ENCODE results near the gene PTPN11. TPM values are rescaled to one million over a fixed set of nuclear protein-coding genes. Genes with fewer than 3 reads are reported as not detected.
"Not testable (repeated sequence)": the region's sequence is repeated elsewhere in the genome, so short reads cannot be mapped to it uniquely, and the experiment has no call there.

Gene PTPN11
- total and polyA plus RNA-seq, 9 donors, result 34.7 to 65.1 (median 54.5) TPM

DNA sequence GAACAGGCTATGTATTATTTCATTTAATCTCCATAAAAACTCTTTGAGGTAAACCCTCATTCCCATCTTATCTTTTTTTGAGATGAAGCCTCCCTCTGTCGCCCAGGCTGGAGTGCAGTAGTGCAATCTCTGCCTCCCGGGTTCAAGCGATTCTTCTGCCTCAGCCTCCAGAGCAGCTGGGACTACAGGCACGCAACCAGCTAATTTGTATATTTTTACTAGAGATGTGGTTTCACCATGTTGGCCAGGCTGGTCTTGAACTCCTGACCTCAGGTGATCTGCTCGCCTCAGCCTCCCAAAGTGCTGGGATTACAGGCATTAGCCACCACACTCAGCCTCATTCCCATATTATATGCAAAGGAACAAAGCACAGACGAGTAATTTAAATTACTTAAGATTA lies 11.1 kb upstream of the PTPN11 start:
- WGBS (ENCODE audit: insufficient coverage), result 100% methylated on average over 2 of the region's 6 CpGs
- not testable (repeated sequence) for H3K4me3 ChIP-seq (ENCODE audit: low read length); H3K4me1 ChIP-seq (ENCODE audit: control insufficient read depth, insufficient read depth, low read length); H3K9me3 ChIP-seq (replicated peaks; ENCODE audit: control insufficient read depth, low read depth, low read length); H3K27ac ChIP-seq (ENCODE audit: low read length); H3K27me3 ChIP-seq (ENCODE audit: control insufficient read depth, insufficient read depth, low read length); DNase-seq
- H3K36me3 ChIP-seq (ENCODE audit: control insufficient read depth, insufficient read depth, low read length), result peaks cover 38% of the 10 kb centered on the region

DNA sequence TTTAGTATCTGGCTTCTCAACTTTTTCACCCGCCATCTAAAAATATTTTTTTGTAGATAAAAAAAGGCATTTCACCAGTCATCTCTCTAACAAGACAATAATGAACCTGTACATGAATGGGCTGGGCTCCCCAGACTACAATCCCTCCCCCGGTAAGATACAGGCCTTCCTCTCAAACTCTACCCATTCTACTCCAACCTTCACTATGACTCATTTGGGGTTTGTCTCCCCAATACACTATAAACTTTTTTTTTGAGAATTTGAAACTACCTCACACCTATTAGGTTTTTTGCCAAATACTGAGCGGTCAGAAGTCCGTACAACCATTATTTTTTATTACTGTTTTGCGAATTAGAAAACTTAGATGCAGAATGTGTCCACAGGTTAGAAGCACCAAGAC lies 10.1 kb upstream of the PTPN11 start:
- Histone ChIP-seq H3K36me3 (ENCODE audit: control insufficient read depth, insufficient read depth, low read length) (peaks cover 38% of the 10 kb centered on the region), H3K9me3 (replicated peaks; ENCODE audit: control insufficient read depth, low read depth, low read length) (no peaks in the 10 kb centered on the region), H3K4me1 (ENCODE audit: control insufficient read depth, insufficient read depth, low read length) (no peaks in the 10 kb centered on the region), H3K27me3 (ENCODE audit: control insufficient read depth, insufficient read depth, low read length) (no peaks in the 10 kb centered on the region), H3K27ac (ENCODE audit: low read length) (peak overlapping the region; percentile 96), H3K4me3 (ENCODE audit: low read length) (peak overlapping the region; percentile 98)
- DNase-seq, result no peak
- 17% methylated on average over 1 of the region's 5 CpGs for WGBS (ENCODE audit: insufficient coverage)

DNA sequence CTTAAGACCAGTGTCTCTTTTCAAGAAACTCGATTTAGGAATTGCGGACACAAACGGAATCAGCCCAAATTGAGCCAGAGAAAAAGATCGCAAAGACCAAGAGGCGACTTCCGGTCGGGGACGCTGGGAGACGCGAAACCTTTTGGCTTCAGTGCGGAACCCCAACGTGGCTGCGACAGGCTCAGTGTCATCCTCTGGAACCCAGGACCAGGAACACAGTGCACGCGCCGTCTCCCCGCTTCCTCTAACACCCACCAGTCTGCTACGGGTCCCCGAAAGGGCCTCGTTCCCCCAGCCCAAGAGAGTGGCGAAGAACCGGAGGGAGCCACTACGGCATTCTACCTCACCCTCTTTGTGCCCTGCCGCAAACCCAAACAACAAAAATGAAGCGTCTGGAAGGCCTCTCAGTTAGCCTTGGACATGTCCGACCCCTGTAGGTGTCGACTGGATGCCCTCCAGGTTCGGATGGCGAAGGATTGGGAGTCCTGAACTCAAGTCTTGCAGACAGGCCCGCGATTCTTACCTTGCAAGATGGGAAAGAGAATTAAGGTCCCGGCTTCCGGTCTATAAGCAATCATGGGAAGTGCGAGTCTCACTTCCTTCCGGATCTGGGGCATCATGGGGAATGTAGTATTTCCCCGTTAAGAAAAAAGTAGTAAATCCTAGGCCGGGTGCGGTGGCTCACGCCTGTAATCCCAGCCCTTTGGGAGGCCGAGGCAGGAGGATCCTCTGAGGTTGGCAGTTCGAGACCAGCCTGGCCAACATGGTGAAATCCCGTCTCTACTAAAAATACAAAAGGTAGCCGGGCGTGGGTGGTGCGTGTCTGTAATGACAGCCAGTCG lies 9.5 kb upstream of the PTPN11 start, which contains the start of gene RPL6:
Gene RPL6, minus strand, starts transcription at position 542 of the 842 bp plus-strand sequence. CDS start 949 bp downstream, outside the sequence.
- Histone ChIP-seq H3K36me3 (ENCODE audit: control insufficient read depth, insufficient read depth, low read length) (peaks cover 35% of the 10 kb centered on the region), H3K4me3 (ENCODE audit: low read length) (peak within 1 kb of the TSS; percentile 98), H3K27me3 (ENCODE audit: control insufficient read depth, insufficient read depth, low read length) (no peaks in the 10 kb centered on the region), H3K4me1 (ENCODE audit: control insufficient read depth, insufficient read depth, low read length) (no peaks in the 10 kb centered on the region), H3K9me3 (replicated peaks; ENCODE audit: control insufficient read depth, low read depth, low read length) (no peaks in the 10 kb centered on the region), H3K27ac (ENCODE audit: low read length) (peak within 1 kb of the TSS; percentile 96)
- 0% methylated on average over 38 of the region's 46 CpGs for WGBS (ENCODE audit: insufficient coverage)
- peak; percentile 98 for DNase-seq

DNA sequence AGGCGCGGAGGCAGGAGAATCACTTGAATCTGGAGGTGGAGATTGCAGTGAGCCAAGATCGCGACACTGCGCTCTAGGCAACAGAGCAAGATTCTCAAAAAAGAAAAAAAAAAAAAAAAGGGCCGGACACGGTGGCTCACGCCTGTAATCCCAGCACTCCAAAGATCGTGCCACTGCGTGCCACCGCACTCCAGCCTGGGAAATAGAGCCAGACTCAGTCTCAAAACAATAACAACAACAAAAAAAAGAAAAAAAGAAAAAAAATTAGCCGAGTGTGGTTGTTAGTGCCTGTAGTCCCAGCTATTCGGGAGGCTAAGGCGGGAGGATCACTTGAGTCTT lies 8.9 kb upstream of the PTPN11 start:
- WGBS (ENCODE audit: insufficient coverage), result 100% methylated on average over 3 of the region's 14 CpGs
- DNase-seq, result no peak
- Histone ChIP-seq H3K36me3 (ENCODE audit: control insufficient read depth, insufficient read depth, low read length) (peaks cover 29% of the 10 kb centered on the region), H3K4me1 (ENCODE audit: control insufficient read depth, insufficient read depth, low read length) (no peaks in the 10 kb centered on the region), H3K27ac (ENCODE audit: low read length) (no peak overlapping the region), H3K4me3 (ENCODE audit: low read length) (no peak overlapping the region), H3K27me3 (ENCODE audit: control insufficient read depth, insufficient read depth, low read length) (no peaks in the 10 kb centered on the region), H3K9me3 (replicated peaks; ENCODE audit: control insufficient read depth, low read depth, low read length) (no peaks in the 10 kb centered on the region)

DNA sequence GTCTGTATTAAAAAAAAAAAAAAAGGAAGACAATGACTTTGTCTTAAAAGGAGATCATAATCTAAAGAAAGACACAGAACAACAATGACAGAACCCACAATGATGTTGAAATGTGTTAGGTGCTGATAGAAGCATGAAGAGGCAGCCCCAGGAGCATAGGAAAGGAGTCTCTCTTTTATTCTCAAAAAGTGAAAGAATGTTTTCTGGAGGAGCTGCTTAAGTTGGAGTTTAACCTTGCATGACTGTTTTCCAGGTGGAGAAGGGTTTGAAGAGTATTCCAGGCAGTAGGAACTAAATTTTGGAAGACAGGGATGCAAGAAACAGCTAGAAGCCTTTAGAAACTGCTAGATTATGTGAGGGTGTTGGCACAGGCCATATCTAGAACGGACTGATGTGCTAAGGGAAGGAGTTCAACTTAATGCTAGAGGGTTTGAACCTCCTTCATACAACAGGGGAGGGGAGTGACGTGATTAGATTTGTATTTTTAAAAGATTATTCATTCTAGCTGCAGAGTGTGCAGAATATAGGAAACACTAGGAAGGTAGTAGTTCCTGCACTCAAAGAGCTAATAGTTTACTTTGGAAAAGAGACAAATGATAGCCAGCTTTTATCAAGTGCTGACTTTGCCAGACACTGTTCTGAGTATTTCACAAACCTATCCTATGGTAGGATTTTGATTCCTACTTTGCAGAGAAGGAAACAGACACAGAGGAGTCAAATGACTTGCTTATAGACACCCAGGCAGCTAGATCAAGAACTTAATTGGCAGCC lies 4.7 kb upstream of the PTPN11 start:
- Histone ChIP-seq H3K27ac (ENCODE audit: low read length) (no peak overlapping the region), H3K4me3 (ENCODE audit: low read length) (no peak overlapping the region), H3K4me1 (ENCODE audit: control insufficient read depth, insufficient read depth, low read length) (peaks cover 6% of the 10 kb centered on the region), H3K27me3 (ENCODE audit: control insufficient read depth, insufficient read depth, low read length) (no peaks in the 10 kb centered on the region), H3K36me3 (ENCODE audit: control insufficient read depth, insufficient read depth, low read length) (no peaks in the 10 kb centered on the region), H3K9me3 (replicated peaks; ENCODE audit: control insufficient read depth, low read depth, low read length) (no peaks in the 10 kb centered on the region)
- WGBS (ENCODE audit: insufficient coverage), result no CpG with 5 or more reads among the region's 2 CpGs
- no peak for DNase-seq

DNA sequence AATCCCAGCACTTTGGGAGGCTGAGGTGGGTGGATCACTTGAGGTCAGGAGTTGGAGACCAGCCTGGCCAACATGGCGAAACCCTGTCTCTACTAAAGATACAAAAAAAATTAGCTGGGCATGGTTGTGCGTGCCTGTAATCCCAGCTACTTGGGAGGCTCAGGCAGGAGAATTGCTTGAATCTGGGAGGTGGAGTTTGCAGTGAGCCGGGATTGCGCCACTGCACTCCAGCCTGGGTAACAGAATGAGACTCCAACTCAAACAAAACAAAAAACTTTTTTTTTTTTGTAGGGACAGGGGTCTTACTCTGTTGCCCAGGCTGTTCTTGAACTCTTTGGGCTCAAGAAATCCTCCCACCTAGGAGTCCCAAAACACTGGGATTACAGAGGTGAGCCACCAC lies 3.3 kb upstream of the PTPN11 start:
- DNase-seq; H3K9me3 ChIP-seq (replicated peaks; ENCODE audit: control insufficient read depth, low read depth, low read length); H3K4me3 ChIP-seq (ENCODE audit: low read length); H3K36me3 ChIP-seq (ENCODE audit: control insufficient read depth, insufficient read depth, low read length); H3K27ac ChIP-seq (ENCODE audit: low read length); H3K4me1 ChIP-seq (ENCODE audit: control insufficient read depth, insufficient read depth, low read length); H3K27me3 ChIP-seq (ENCODE audit: control insufficient read depth, insufficient read depth, low read length): not testable (repeated sequence)
- WGBS (ENCODE audit: insufficient coverage), result no CpG with 5 or more reads among the region's 4 CpGs

- Histone ChIP-seq H3K4me3 (ENCODE audit: low read length) (peak overlapping the region; percentile 80), H3K27ac (ENCODE audit: low read length) (peak overlapping the region; percentile 87), H3K36me3 (ENCODE audit: control insufficient read depth, insufficient read depth, low read length) (no peaks in the 10 kb centered on the region), H3K27me3 (ENCODE audit: control insufficient read depth, insufficient read depth, low read length) (no peaks in the 10 kb centered on the region), H3K4me1 (ENCODE audit: control insufficient read depth, insufficient read depth, low read length) (peaks cover 9% of the 10 kb centered on the region), H3K9me3 (replicated peaks; ENCODE audit: control insufficient read depth, low read depth, low read length) (no peaks in the 10 kb centered on the region)
- WGBS (ENCODE audit: insufficient coverage), result 0% methylated on average over 4 of the region's 18 CpGs
- no peak for DNase-seq
Measured at GRCh38 chr12:112418273-112418607, 507 bp upstream of the PTPN11 start.

DNA sequence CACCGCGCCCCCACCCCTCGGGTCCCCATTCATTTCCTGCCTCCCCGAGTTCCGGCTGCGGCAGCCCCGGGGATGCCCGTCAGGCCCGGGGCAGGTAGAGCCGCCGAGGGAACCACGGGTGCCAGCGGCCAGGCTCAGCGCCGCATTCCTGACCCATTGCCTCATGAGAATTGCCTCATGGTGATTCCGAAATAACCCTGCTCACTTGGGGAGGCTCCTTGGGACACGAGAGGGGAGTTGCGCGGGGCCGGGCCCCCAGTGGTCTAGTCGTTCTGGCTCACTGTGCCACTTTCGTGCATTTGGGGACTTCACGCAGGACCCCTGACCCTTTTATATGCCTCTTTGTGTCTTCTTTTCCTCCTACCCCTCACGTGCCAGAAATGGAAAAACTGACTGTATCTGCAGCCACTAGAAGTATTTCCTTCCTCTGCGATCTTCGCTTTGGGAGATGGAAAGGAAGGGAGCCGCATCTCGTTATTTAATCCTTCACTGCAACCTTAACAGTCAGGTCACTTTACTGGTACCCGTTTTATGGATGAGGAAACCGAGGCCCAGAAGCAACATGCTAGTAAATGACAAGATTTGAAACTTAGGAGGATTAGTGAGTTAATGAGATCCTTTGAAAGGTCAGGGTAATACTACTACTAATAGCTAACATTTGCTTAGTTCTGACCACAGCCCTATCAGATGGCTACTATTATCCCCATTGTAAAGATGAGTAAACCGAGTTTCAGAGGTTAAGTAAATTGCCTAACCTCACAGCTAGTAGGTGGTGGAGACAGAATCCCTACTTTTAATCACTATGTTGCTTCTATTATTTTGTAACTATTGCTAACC lies 768 bp downstream of the PTPN11 start:
- Histone ChIP-seq H3K4me3 (ENCODE audit: low read length) (peak overlapping the region; percentile 80), H3K27me3 (ENCODE audit: control insufficient read depth, insufficient read depth, low read length) (no peaks in the 10 kb centered on the region), H3K27ac (ENCODE audit: low read length) (peak overlapping the region; percentile 87), H3K9me3 (replicated peaks; ENCODE audit: control insufficient read depth, low read depth, low read length) (no peaks in the 10 kb centered on the region), H3K36me3 (ENCODE audit: control insufficient read depth, insufficient read depth, low read length) (no peaks in the 10 kb centered on the region), H3K4me1 (ENCODE audit: control insufficient read depth, insufficient read depth, low read length) (peaks cover 9% of the 10 kb centered on the region)
- DNase-seq, result peak; percentile 85
- 0% methylated on average over 22 of the region's 31 CpGs for WGBS (ENCODE audit: insufficient coverage)

GRCh38 chr12:112420740-112421139 lies 2.0 kb downstream of the PTPN11 start:
- Histone ChIP-seq H3K36me3 (ENCODE audit: control insufficient read depth, insufficient read depth, low read length) (no peaks in the 10 kb centered on the region), H3K27ac (ENCODE audit: low read length) (no peak overlapping the region), H3K27me3 (ENCODE audit: control insufficient read depth, insufficient read depth, low read length) (no peaks in the 10 kb centered on the region), H3K4me1 (ENCODE audit: control insufficient read depth, insufficient read depth, low read length) (peaks cover 9% of the 10 kb centered on the region), H3K4me3 (ENCODE audit: low read length) (no peak overlapping the region), H3K9me3 (replicated peaks; ENCODE audit: control insufficient read depth, low read depth, low read length) (no peaks in the 10 kb centered on the region)
- WGBS (ENCODE audit: insufficient coverage), result no CpG with 5 or more reads among the region's 3 CpGs
- DNase-seq, result no peak

GRCh38 chr12:112421363-112421762 lies 2.6 kb downstream of the PTPN11 start:
- H3K27ac ChIP-seq (ENCODE audit: low read length), result no peak overlapping the region
- no peaks in the 10 kb centered on the region for H3K27me3 ChIP-seq (ENCODE audit: control insufficient read depth, insufficient read depth, low read length)
- no peaks in the 10 kb centered on the region for H3K36me3 ChIP-seq (ENCODE audit: control insufficient read depth, insufficient read depth, low read length)
- no peak for DNase-seq
- no peak overlapping the region for H3K4me3 ChIP-seq (ENCODE audit: low read length)
- no CpG with 5 or more reads among the region's 1 CpG for WGBS (ENCODE audit: insufficient coverage)
- peaks cover 9% of the 10 kb centered on the region for H3K4me1 ChIP-seq (ENCODE audit: control insufficient read depth, insufficient read depth, low read length)
- H3K9me3 ChIP-seq (replicated peaks; ENCODE audit: control insufficient read depth, low read depth, low read length), result no peaks in the 10 kb centered on the region
